SW480 (cell line): Measurements from ENCODE around the gene CLTCL1.

Source experiments
- DNase-seq: peaks from one replicate; pipeline ENCODE4 v3.0.0-alpha.2; 2016; ENCODE audit warnings: low spot score

Gene CLTCL1

GRCh38 chr22:19244600-19245352, 46.7 kb downstream of the CLTCL1 start:
- no peak for DNase-seq

GRCh38 chr22:19242699-19243098, 48.8 kb downstream of the CLTCL1 start:
- DNase-seq = no peak

- no peak for DNase-seq
Measured at GRCh38 chr22:19241593-19241906, 50.0 kb downstream of the CLTCL1 start.

- no peak for DNase-seq
Measured at GRCh38 chr22:19240813-19241592, 50.5 kb downstream of the CLTCL1 start.

GRCh38 chr22:19239464-19239863, 52.1 kb downstream of the CLTCL1 start:
- DNase-seq = no peak

GRCh38 chr22:19238900-19239299, 52.6 kb downstream of the CLTCL1 start:
- no peak for DNase-seq

GRCh38 chr22:19235874-19236273, 55.6 kb downstream of the CLTCL1 start:
- DNase-seq = no peak

- no peak for DNase-seq
Measured at GRCh38 chr22:19234126-19234896, 57.2 kb downstream of the CLTCL1 start.

- no peak for DNase-seq
Measured at GRCh38 chr22:19233189-19233661, 58.3 kb downstream of the CLTCL1 start.

GRCh38 chr22:19232623-19233022, 58.9 kb downstream of the CLTCL1 start:
- DNase-seq = no peak

GRCh38 chr22:19231986-19232385, 59.5 kb downstream of the CLTCL1 start:
- DNase-seq = no peak

- no peak for DNase-seq
Measured at GRCh38 chr22:19229600-19229999, 61.9 kb downstream of the CLTCL1 start.

- DNase-seq = no peak
Measured at GRCh38 chr22:19228179-19228578, 63.3 kb downstream of the CLTCL1 start.

- no peak for DNase-seq
Measured at GRCh38 chr22:19226428-19226827, 65.1 kb downstream of the CLTCL1 start.

GRCh38 chr22:19225560-19225959, 66.0 kb downstream of the CLTCL1 start:
- no peak for DNase-seq

- DNase-seq = no peak
Measured at GRCh38 chr22:19224985-19225384, 66.5 kb downstream of the CLTCL1 start.

- DNase-seq = no peak
Measured at GRCh38 chr22:19224557-19224956, 67.0 kb downstream of the CLTCL1 start.

GRCh38 chr22:19223617-19224016, 67.9 kb downstream of the CLTCL1 start:
- DNase-seq = no peak

- DNase-seq = no peak
Measured at GRCh38 chr22:19223110-19223509, 68.4 kb downstream of the CLTCL1 start.

GRCh38 chr22:19222242-19223005, 69.1 kb downstream of the CLTCL1 start:
- no peak for DNase-seq

- DNase-seq = no peak
Measured at GRCh38 chr22:19220867-19221266, 70.7 kb downstream of the CLTCL1 start.
